Measurements from ENCODE around the gene LRRC56. TPM values are rescaled to one million over a fixed set of nuclear protein-coding genes. Genes with fewer than 3 reads are reported as not detected.
"Not testable (repeated sequence)": the region's sequence is repeated elsewhere in the genome, so short reads cannot be mapped to it uniquely, and the experiment has no call there.

The LRRC56 gene
- total RNA-seq, 1 donor, result 0.45 TPM

- no peak for DNase-seq (ENCODE audit: low read depth)
- H3K4me3 ChIP-seq (ENCODE audit: low read depth, low read length), result no peak overlapping the region
- TF ChIP-seq CTCF (IDR thresholded peaks at IDR 0.05; ENCODE audit: insufficient read depth, low read length), result no peak
These were observed 22.2 kb upstream of the LRRC56 start for GRCh38 chr11:515131-515530.

GRCh38 chr11:516400-516799 is 20.9 kb upstream of the LRRC56 start:
- DNase-seq (ENCODE audit: low read depth), result no peak
- TF ChIP-seq CTCF (IDR thresholded peaks at IDR 0.05; ENCODE audit: insufficient read depth, low read length), result no peak

GRCh38 chr11:516918-517685 is 20.2 kb upstream of the LRRC56 start:
- not testable (repeated sequence) for DNase-seq (ENCODE audit: low read depth); H3K4me3 ChIP-seq (ENCODE audit: low read depth, low read length)

More at GRCh38 chr11:516400-516799, 20.9 kb upstream of the LRRC56 start:
- H3K4me3 ChIP-seq (ENCODE audit: low read depth, low read length), result no peak overlapping the region

- DNase-seq (ENCODE audit: low read depth), result peak; percentile 95
- peak; percentile 65 for TF ChIP-seq CTCF (IDR thresholded peaks at IDR 0.05; ENCODE audit: insufficient read depth, low read length)
- peak overlapping the region; percentile 33 for H3K4me3 ChIP-seq (ENCODE audit: low read depth, low read length)
These were observed 18.7 kb upstream of the LRRC56 start for GRCh38 chr11:518463-519202.

- DNase-seq (ENCODE audit: low read depth), result no peak
- no peak overlapping the region for H3K4me3 ChIP-seq (ENCODE audit: low read depth, low read length)
- TF ChIP-seq CTCF (IDR thresholded peaks at IDR 0.05; ENCODE audit: insufficient read depth, low read length), result no peak
These were observed 16.7 kb upstream of the LRRC56 start for GRCh38 chr11:520428-521176.

DNA sequence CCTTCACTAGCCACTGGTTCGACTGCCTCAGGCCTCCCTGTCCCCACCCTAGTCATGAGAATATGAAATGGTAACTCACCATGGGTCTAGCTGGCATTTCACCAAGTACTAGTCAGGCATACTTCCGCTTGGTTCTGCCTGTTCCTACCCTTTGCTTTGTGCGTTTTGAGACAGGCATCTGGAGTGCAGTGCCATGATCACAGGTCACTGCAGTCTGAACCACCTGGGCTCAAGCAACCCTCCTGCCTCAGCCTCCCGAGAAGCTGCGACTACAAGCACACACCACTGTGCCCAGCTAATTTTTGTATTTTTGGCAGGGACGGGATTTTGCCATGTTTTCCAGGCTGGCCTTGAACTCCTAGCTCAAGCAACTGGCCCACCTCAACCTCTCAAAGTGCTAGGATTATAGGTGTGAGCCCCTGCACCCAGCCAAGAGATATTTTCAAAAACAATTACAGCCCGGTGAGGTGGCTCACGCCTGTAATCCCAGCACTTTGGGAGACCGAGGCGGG is 16.1 kb upstream of the LRRC56 start:
- DNase-seq (ENCODE audit: low read depth), result no peak
- no peak for TF ChIP-seq CTCF (IDR thresholded peaks at IDR 0.05; ENCODE audit: insufficient read depth, low read length)
- H3K4me3 ChIP-seq (ENCODE audit: low read depth, low read length), result no peak overlapping the region

DNA sequence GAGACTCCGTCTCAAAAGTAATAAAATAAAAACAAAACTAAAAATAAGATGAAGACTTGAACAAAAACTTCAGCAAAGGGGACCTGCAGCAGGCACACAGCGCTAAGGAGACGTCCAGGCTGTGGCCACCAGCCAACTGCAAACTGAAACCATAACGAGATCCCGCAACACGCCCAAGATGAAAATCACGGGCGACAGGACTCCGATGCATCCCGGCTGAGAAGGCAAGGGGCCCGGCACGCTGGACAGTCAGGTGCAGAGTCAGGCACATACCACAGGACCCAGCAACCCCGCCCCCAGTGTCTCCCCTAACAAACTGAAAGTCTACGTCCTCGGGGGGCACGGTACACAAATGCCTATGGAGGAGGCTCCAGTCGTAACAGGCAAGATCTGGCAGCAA is 11.1 kb upstream of the LRRC56 start:
- TF ChIP-seq CTCF (IDR thresholded peaks at IDR 0.05; ENCODE audit: insufficient read depth, low read length), result no peak

More for the DNA sequence above, 11.1 kb upstream of the LRRC56 start:
- H3K4me3 ChIP-seq (ENCODE audit: low read depth, low read length), result no peak overlapping the region
- DNase-seq (ENCODE audit: low read depth), result no peak

Data from fibroblast of the aortic adventitia (primary cell).